H9 (cell line): ENCODE measurements around the gene HIVEP1. TPM values are rescaled to one million over a fixed set of nuclear protein-coding genes. Genes with fewer than 3 reads are reported as not detected.

ENCODE experiments used
- DNase-seq: peaks from one replicate; pipeline ENCODE4 v3.0.0-alpha.2; 2017
- H2AFZ ChIP-seq: one replicate; pipeline ENCODE4 v1.6.1; 2013; ENCODE audit warnings: mild to moderate bottlenecking, low read length, control low read depth, moderate library complexity
- H2AK5ac ChIP-seq: 2 replicates; pipeline ENCODE4 v1.6.1; 2013; ENCODE audit warnings: low read length, control low read depth, mixed read lengths; ENCODE audit not compliant: insufficient read length
- H2BK120ac ChIP-seq: one replicate; pipeline ENCODE4 v1.6.1; 2013; ENCODE audit warnings: low read depth, mild to moderate bottlenecking, low read length, control low read depth, inconsistent platforms; ENCODE audit not compliant: poor library complexity, severe bottlenecking
- H2BK12ac ChIP-seq: 2 replicates; pipeline ENCODE4 v1.6.1; 2013; ENCODE audit warnings: low read length, control low read depth, mixed read lengths, low read depth; ENCODE audit not compliant: insufficient read length
- H2BK15ac ChIP-seq: 2 replicates; pipeline ENCODE4 v1.6.1; 2013; ENCODE audit warnings: low read depth, low read length, control low read depth
- H2BK20ac ChIP-seq: one replicate; pipeline ENCODE4 v1.6.1; 2013; ENCODE audit warnings: low read depth, mild to moderate bottlenecking, low read length, control low read depth, inconsistent platforms; ENCODE audit not compliant: poor library complexity, severe bottlenecking
- H2BK5ac ChIP-seq: 2 replicates; pipeline ENCODE4 v1.6.1; 2013; ENCODE audit warnings: low read length, control low read depth, mixed read lengths; ENCODE audit not compliant: insufficient read length
- H3K14ac ChIP-seq: 2 replicates; pipeline ENCODE4 v1.6.1; 2013; ENCODE audit warnings: low read length, control low read depth; ENCODE audit not compliant: insufficient read depth
- H3K18ac ChIP-seq: 2 replicates; pipeline ENCODE4 v1.6.1; 2013; ENCODE audit warnings: low read depth, mild to moderate bottlenecking, mixed read lengths, low read length, control low read depth; ENCODE audit not compliant: insufficient read length
- H3K23ac ChIP-seq: 2 replicates; pipeline ENCODE4 v1.6.1; 2013; ENCODE audit warnings: low read length, control low read depth, mixed read lengths, low read depth; ENCODE audit not compliant: insufficient read length
- H3K23me2 ChIP-seq: 2 replicates; pipeline ENCODE4 v1.6.1; 2013; ENCODE audit warnings: low read depth, mild to moderate bottlenecking, mixed read lengths, low read length, control low read depth; ENCODE audit not compliant: insufficient read length, poor library complexity, severe bottlenecking
- H3K27ac ChIP-seq: 2 replicates; pipeline ENCODE4 v1.5.1; 2013; ENCODE audit warnings: low read length, control low read depth, mixed read lengths, low read depth; ENCODE audit not compliant: insufficient read length
- H3K27me3 ChIP-seq: 2 replicates; pipeline ENCODE4 v1.6.1; 2013; ENCODE audit warnings: low read length, control low read depth, inconsistent platforms; ENCODE audit not compliant: insufficient read depth
- H3K4ac ChIP-seq: 2 replicates; pipeline ENCODE4 v1.6.1; 2013; ENCODE audit warnings: low read depth, mild to moderate bottlenecking, control low read depth, inconsistent platforms, low read length, moderate library complexity
- H3K4me1 ChIP-seq: 2 replicates; pipeline ENCODE4 v1.6.1; 2013; ENCODE audit warnings: low read length, control low read depth, inconsistent platforms; ENCODE audit not compliant: insufficient read depth
- H3K4me2 ChIP-seq: 2 replicates; pipeline ENCODE4 v1.6.1; 2013; ENCODE audit warnings: low read length, control low read depth, mixed read lengths; ENCODE audit not compliant: insufficient read length, insufficient read depth
- H3K56ac ChIP-seq: 2 replicates; pipeline ENCODE4 v1.6.1; 2013; ENCODE audit warnings: low read depth, mild to moderate bottlenecking, mixed read lengths, low read length, control low read depth; ENCODE audit not compliant: insufficient read length
- H3K79me1 ChIP-seq: 2 replicates; pipeline ENCODE4 v1.6.1; 2013; ENCODE audit warnings: low read depth, mild to moderate bottlenecking, moderate library complexity, low read length, control low read depth, inconsistent platforms; ENCODE audit not compliant: insufficient read depth, poor library complexity, severe bottlenecking
- H3K79me2 ChIP-seq: 2 replicates; pipeline ENCODE4 v1.6.1; 2013; ENCODE audit warnings: low read length, control low read depth, inconsistent platforms; ENCODE audit not compliant: insufficient read depth
- H3K9ac ChIP-seq: 2 replicates; pipeline ENCODE4 v1.6.1; 2013; ENCODE audit warnings: low read length, control low read depth, mixed read lengths; ENCODE audit not compliant: insufficient read length; ENCODE audit errors: extremely low read depth
- H3K9me3 ChIP-seq: one replicate; pipeline ENCODE4 v1.6.1; 2013; ENCODE audit warnings: low read depth, low read length, inconsistent platforms; ENCODE audit not compliant: control insufficient read depth
- H3T11ph ChIP-seq: one replicate; pipeline ENCODE4 v1.6.1; 2013; ENCODE audit warnings: mild to moderate bottlenecking, low read length, control low read depth, inconsistent platforms
- H4K20me1 ChIP-seq: one replicate; pipeline ENCODE4 v1.6.1; 2013; ENCODE audit not compliant: control insufficient read depth, insufficient read length, insufficient read depth
- H4K5ac ChIP-seq: 2 replicates; pipeline ENCODE4 v1.6.1; 2013; ENCODE audit warnings: low read depth, mild to moderate bottlenecking, mixed read lengths, low read length, control low read depth; ENCODE audit not compliant: insufficient read length
- H4K8ac ChIP-seq: replicated peaks from 2 replicates; pipeline ENCODE4 v1.6.1; 2013; ENCODE audit warnings: low read length, control low read depth, mixed read lengths, low read depth; ENCODE audit not compliant: insufficient read length
- H4K91ac ChIP-seq: 2 replicates; pipeline ENCODE4 v1.6.1; 2013; ENCODE audit warnings: low read depth, mild to moderate bottlenecking, moderate library complexity, mixed read lengths, low read length, control low read depth; ENCODE audit not compliant: insufficient read length
- H3K27ac Mint-ChIP-seq, 3 experiments: 2 replicates in 2 of 3; 3 replicates in 1 of 3; pipeline ENCODE4 v1.8.0; 2020 to 2021; ENCODE audit warnings: mixed read lengths in 3 of 3, mild to moderate bottlenecking in 1 of 3, moderate library complexity in 1 of 3
- H3K27me3 Mint-ChIP-seq: 2 replicates; pipeline ENCODE4 v1.8.0; 2021; ENCODE audit warnings: low read depth, mild to moderate bottlenecking, moderate library complexity, mixed read lengths
- H3K36me3 Mint-ChIP-seq, 3 experiments: 2 replicates in 2 of 3; 3 replicates in 1 of 3; pipeline ENCODE4 v1.8.0; 2020 to 2021; ENCODE audit warnings: low read depth in 3 of 3, mixed read lengths in 3 of 3; ENCODE audit not compliant: insufficient read depth in 1 of 3
- H3K4me1 Mint-ChIP-seq, 2 experiments: 2 replicates each; pipeline ENCODE4 v1.8.0; 2020; ENCODE audit warnings: mixed read lengths in 2 of 2
- H3K4me3 Mint-ChIP-seq, 2 experiments: 2 replicates in 1 of 2; 3 replicates in 1 of 2; pipeline ENCODE4 v1.8.0; 2020 to 2021; ENCODE audit warnings: mild to moderate bottlenecking in 2 of 2, mixed read lengths in 2 of 2, moderate library complexity in 1 of 2
- H3K9me3 Mint-ChIP-seq, 2 experiments: 2 replicates in 1 of 2; 3 replicates in 1 of 2; pipeline ENCODE4 v1.8.0; 2020; ENCODE audit warnings: mild to moderate bottlenecking in 2 of 2, mixed read lengths in 2 of 2, moderate library complexity in 1 of 2
- WGBS: extraction: QIAGEN DNeasy Blood & Tissue Kit; methylation state at CpG from one replicate; pipeline ENCODE4 v1.1.7; 2013; ENCODE audit warnings: missing lambda C conversion rate, low lambda C conversion rate, mixed read lengths; ENCODE audit not compliant: insufficient read length; ENCODE audit errors: extremely low coverage; 5-methylcytosine and 5-hydroxymethylcytosine counted together
- total RNA-seq: library from RNA; stranded (reverse); gene quantifications from 2 replicates; pipeline ENCODE4 v1.2.1, GENCODE V29; 2021
- TF ChIP-seq, protein P1 (sequence below): fragments of 200-600 bp; sonication (generic); conservative IDR thresholded peaks from 3 replicates; pipeline ENCODE4 v1.8.0; 2021; ENCODE audit warnings: antibody characterized with exemption, mild to moderate bottlenecking

HIVEP1 gene
- total RNA-seq, 1 experiment from 2014 or later: 44.2 TPM

- no peak overlapping the region for H3K56ac ChIP-seq
- no peak overlapping the region for H4K5ac ChIP-seq
- H4K20me1 ChIP-seq: no peaks in the 10 kb centered on the region
- H3K79me1 ChIP-seq: peaks cover 5% of the 10 kb centered on the region
- H2BK20ac ChIP-seq: no peak overlapping the region
- H3K4me1 ChIP-seq: no peaks in the 10 kb centered on the region
- no peak overlapping the region for H3K14ac ChIP-seq
- no peak overlapping the region for H2AFZ ChIP-seq
- Mint-ChIP-seq H3K4me3 (no peak overlapping the region), H3K27me3 (no peaks in the 10 kb centered on the region), H3K36me3 (peaks cover 3 to 8% (median 5%) of the 10 kb centered on the region in 3 experiments; a peak in 5 of 7 replicates), H3K4me1 (peaks cover 14 to 26% of the 10 kb centered on the region in 2 experiments), H3K27ac (peak overlapping the region in 1 of 3 experiments; percentile 39; a peak in 2 of 7 replicates), H3K9me3 (no peaks in the 10 kb centered on the region)
- no CpG with 5 or more reads among the region's 2 CpGs for whole genome bisulfite sequencing
- H3K9me3 ChIP-seq: no peaks in the 10 kb centered on the region
- H3K23ac ChIP-seq: no peak overlapping the region
- H4K91ac ChIP-seq: no peak overlapping the region
- no peak overlapping the region for H3K18ac ChIP-seq
- H3K27ac ChIP-seq: no peak overlapping the region
- no peak overlapping the region for H3K4ac ChIP-seq
- H3K4me2 ChIP-seq: no peak overlapping the region
- H3T11ph ChIP-seq: no peak overlapping the region
- DNase-seq: no peak
- H2BK15ac ChIP-seq: no peak overlapping the region
- H4K8ac ChIP-seq: no peak overlapping the region
- H2BK120ac ChIP-seq: no peak overlapping the region
- no peak overlapping the region for H2AK5ac ChIP-seq
- H2BK5ac ChIP-seq: no peak overlapping the region
- no peak overlapping the region for H3K9ac ChIP-seq
- no peaks in the 10 kb centered on the region for H3K27me3 ChIP-seq
- H3K79me2 ChIP-seq: peaks cover 10% of the 10 kb centered on the region; the same call in 1 of the 2 replicates
- TF ChIP-seq, protein P1, sequence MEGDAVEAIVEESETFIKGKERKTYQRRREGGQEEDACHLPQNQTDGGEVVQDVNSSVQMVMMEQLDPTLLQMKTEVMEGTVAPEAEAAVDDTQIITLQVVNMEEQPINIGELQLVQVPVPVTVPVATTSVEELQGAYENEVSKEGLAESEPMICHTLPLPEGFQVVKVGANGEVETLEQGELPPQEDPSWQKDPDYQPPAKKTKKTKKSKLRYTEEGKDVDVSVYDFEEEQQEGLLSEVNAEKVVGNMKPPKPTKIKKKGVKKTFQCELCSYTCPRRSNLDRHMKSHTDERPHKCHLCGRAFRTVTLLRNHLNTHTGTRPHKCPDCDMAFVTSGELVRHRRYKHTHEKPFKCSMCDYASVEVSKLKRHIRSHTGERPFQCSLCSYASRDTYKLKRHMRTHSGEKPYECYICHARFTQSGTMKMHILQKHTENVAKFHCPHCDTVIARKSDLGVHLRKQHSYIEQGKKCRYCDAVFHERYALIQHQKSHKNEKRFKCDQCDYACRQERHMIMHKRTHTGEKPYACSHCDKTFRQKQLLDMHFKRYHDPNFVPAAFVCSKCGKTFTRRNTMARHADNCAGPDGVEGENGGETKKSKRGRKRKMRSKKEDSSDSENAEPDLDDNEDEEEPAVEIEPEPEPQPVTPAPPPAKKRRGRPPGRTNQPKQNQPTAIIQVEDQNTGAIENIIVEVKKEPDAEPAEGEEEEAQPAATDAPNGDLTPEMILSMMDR: no peak
- no peaks in the 10 kb centered on the region for H3K23me2 ChIP-seq
- H2BK12ac ChIP-seq: no peak overlapping the region
These were observed 36.5 kb downstream of the HIVEP1 start for GRCh38 chr6:12048609-12049008.
